Nephron progenitor cell (in vitro differentiated cells): ENCODE data around the gene FHL1.

Source experiments
- DNase-seq: peaks from one replicate; pipeline ENCODE4 v3.0.0; 2021
- H3K27ac Mint-ChIP-seq: 2 replicates; pipeline ENCODE4 v1.8.0; 2021; ENCODE audit warnings: mild to moderate bottlenecking, moderate library complexity, mixed read lengths
- H3K27me3 Mint-ChIP-seq: 2 replicates; pipeline ENCODE4 v1.8.0; 2021; ENCODE audit warnings: mild to moderate bottlenecking, low read depth, mixed read lengths; ENCODE audit not compliant: poor library complexity
- H3K36me3 Mint-ChIP-seq: 2 replicates; pipeline ENCODE4 v1.8.0; 2021; ENCODE audit warnings: low read depth, mixed read lengths
- H3K4me1 Mint-ChIP-seq: 2 replicates; pipeline ENCODE4 v1.8.0; 2021; ENCODE audit warnings: mixed read lengths
- H3K4me3 Mint-ChIP-seq: 2 replicates; pipeline ENCODE4 v1.8.0; 2021; ENCODE audit warnings: mild to moderate bottlenecking, moderate library complexity, mixed read lengths
- H3K9me3 Mint-ChIP-seq: 2 replicates; pipeline ENCODE4 v1.8.0; 2021; ENCODE audit warnings: mild to moderate bottlenecking, moderate library complexity, mixed read lengths
- CTCF ChIP-seq: fragments of 200-600 bp; sonication (generic); IDR thresholded peaks from 2 replicates; pipeline ENCODE4 v1.5.0; 2021; ENCODE audit warnings: antibody characterized with exemption

Gene FHL1

GRCh38 chrX:136126371-136126770 is 21.0 kb upstream of the FHL1 start:
- Mint-ChIP-seq H3K27ac (no peak overlapping the region), H3K9me3 (peaks cover 45% of the 10 kb centered on the region), H3K36me3 (no peaks in the 10 kb centered on the region), H3K4me1 (no peaks in the 10 kb centered on the region), H3K4me3 (no peak overlapping the region), H3K27me3 (no peaks in the 10 kb centered on the region)
- no peak for TF ChIP-seq CTCF
- DNase-seq, result no peak

GRCh38 chrX:136126872-136127406 is 20.4 kb upstream of the FHL1 start:
- TF ChIP-seq CTCF, result no peak

GRCh38 chrX:136128743-136129142 is 18.6 kb upstream of the FHL1 start:
- no peak for DNase-seq
- H3K4me3 Mint-ChIP-seq, result no peak overlapping the region
- no peak overlapping the region for H3K27ac Mint-ChIP-seq
- peaks cover 4% of the 10 kb centered on the region for H3K27me3 Mint-ChIP-seq
- H3K9me3 Mint-ChIP-seq, result peaks cover 46% of the 10 kb centered on the region
- no peak for TF ChIP-seq CTCF
- no peaks in the 10 kb centered on the region for H3K4me1 Mint-ChIP-seq
- H3K36me3 Mint-ChIP-seq, result no peaks in the 10 kb centered on the region

More at GRCh38 chrX:136126872-136127406, 20.4 kb upstream of the FHL1 start:
- Mint-ChIP-seq H3K27me3 (no peaks in the 10 kb centered on the region), H3K4me3 (no peak overlapping the region), H3K4me1 (no peaks in the 10 kb centered on the region), H3K27ac (no peak overlapping the region), H3K36me3 (no peaks in the 10 kb centered on the region), H3K9me3 (peaks cover 44% of the 10 kb centered on the region)
- no peak for DNase-seq

- Mint-ChIP-seq H3K9me3 (peaks cover 48% of the 10 kb centered on the region), H3K4me3 (no peak overlapping the region), H3K27ac (no peak overlapping the region), H3K4me1 (no peaks in the 10 kb centered on the region), H3K36me3 (no peaks in the 10 kb centered on the region), H3K27me3 (peaks cover 4% of the 10 kb centered on the region)
- no peak for DNase-seq
- TF ChIP-seq CTCF, result no peak
Observed at GRCh38 chrX:136130931-136131833, 16.2 kb upstream of the FHL1 start.

GRCh38 chrX:136138939-136139338 is 8.4 kb upstream of the FHL1 start:
- no peaks in the 10 kb centered on the region for H3K36me3 Mint-ChIP-seq

More at GRCh38 chrX:136138939-136139338, 8.4 kb upstream of the FHL1 start:
- Mint-ChIP-seq H3K27ac (no peak overlapping the region), H3K4me3 (no peak overlapping the region), H3K4me1 (no peaks in the 10 kb centered on the region), H3K9me3 (peaks cover 60% of the 10 kb centered on the region), H3K27me3 (peaks cover 3% of the 10 kb centered on the region)
- TF ChIP-seq CTCF, result no peak
- no peak for DNase-seq
